ENCODE data around the gene FAM193B. TPM values are rescaled to one million over a fixed set of nuclear protein-coding genes. Genes with fewer than 3 reads are reported as not detected.

Gene FAM193B
- total and polyA plus RNA-seq, 2 of the 13 experiments (the other 11 are each of a cell fraction or from before 2014, with no cell fraction given) = 21.2 to 40.9 TPM

DNA sequence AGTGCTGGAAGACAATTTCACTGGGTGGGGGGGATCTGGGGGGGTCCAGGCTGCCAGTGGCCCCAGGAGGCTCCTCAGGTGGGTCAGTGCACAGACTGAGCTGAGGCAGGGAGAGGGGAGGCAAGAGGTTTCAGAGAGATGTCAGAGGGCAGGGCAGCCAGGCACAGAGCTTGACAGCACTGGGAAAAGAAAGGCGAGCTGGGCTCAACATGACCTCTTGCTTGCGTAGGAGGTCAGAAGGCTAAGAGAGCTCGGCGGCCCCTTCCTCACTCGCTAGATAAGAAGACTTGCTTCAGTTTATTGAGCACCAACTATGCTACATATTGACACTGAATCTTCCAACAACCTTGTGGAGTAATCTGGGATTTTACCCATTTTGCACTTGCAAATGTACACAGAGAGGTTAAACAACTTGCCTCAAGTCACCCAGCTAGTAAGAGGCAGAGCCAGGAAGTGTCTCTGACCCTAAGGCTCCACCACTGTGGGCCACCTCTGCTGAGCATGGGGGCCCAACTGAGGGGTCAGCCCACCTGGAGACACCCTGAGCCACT, 60.5 kb downstream of the FAM193B start:
- Histone ChIP-seq H3K4me2 (ENCODE audit: low read depth, low read length) (no peak overlapping the region), H3K9me3 (ENCODE audit: low read length) (no peaks in the 10 kb centered on the region), H3K36me3 (replicated peaks in 1 of 2; ENCODE audit: control insufficient read depth in 1 of 2, insufficient read depth in 2 of 2, low read length in 2 of 2) (peaks cover 8 to 11% of the 10 kb centered on the region in 2 experiments; a peak in 2 of 5 replicates), H4K20me1 (ENCODE audit: insufficient read depth, low read length) (peaks cover 15% of the 10 kb centered on the region; the same call in 1 of the 2 replicates), H3K27me3 (ENCODE audit: control insufficient read depth in 1 of 2, insufficient read depth in 2 of 2, low read length in 2 of 2) (peaks cover 0 to 9% of the 10 kb centered on the region in 2 experiments; a peak in 2 of 5 replicates), H2AFZ (ENCODE audit: low read length) (no peak overlapping the region), H3K79me2 (ENCODE audit: insufficient read depth, low read length) (no peaks in the 10 kb centered on the region), H3K9ac (ENCODE audit: insufficient read depth, low read depth, low read length) (no peak overlapping the region), H3K27ac (ENCODE audit: extremely low read length, insufficient read depth, low read length) (no peak overlapping the region), H3K4me1 (ENCODE audit: insufficient read depth, low read length) (peaks cover 38% of the 10 kb centered on the region), H3K4me3 (replicated peaks in 1 of 3; ENCODE audit: insufficient read depth in 1 of 3, low read depth in 2 of 3, low read length in 3 of 3) (no peak overlapping the region)
- FAIRE-seq (no peak), ATAC-seq (no peak), DNase-seq (ENCODE audit: low spot score) (no peak)
- BruUV-seq (replicated peaks) = no TSS peak
- in situ Hi-C loops (cut with HindIII; ENCODE audit: extremely low pct_ligation_motif_present, low pct_unique_long_range_greater_than_20kb) (no loop called here), intact Hi-C loops (cut with micrococcal nuclease; ENCODE audit: unreplicated experiment) (no loop called here)
- TF ChIP-seq ZNF7 (CRISPR knock-in tag; IDR thresholded peaks at IDR 0.05) = no peak
- TF ChIP-seq RFX1 (IDR thresholded peaks at IDR 0.05) = no peak
- TF ChIP-seq NCOA5 (CRISPR knock-in tag; IDR thresholded peaks at IDR 0.05) = no peak
- no peak for TF ChIP-seq ZNF766 (CRISPR knock-in tag; IDR thresholded peaks at IDR 0.05; ENCODE audit: borderline replicate concordance)
- TF ChIP-seq ZNF768 (CRISPR knock-in tag; IDR thresholded peaks at IDR 0.05) = peak; percentile 88
- no peak for TF ChIP-seq GPN1 (CRISPR knock-in tag; IDR thresholded peaks at IDR 0.05; ENCODE audit: borderline replicate concordance)
- TF ChIP-seq, protein P1, sequence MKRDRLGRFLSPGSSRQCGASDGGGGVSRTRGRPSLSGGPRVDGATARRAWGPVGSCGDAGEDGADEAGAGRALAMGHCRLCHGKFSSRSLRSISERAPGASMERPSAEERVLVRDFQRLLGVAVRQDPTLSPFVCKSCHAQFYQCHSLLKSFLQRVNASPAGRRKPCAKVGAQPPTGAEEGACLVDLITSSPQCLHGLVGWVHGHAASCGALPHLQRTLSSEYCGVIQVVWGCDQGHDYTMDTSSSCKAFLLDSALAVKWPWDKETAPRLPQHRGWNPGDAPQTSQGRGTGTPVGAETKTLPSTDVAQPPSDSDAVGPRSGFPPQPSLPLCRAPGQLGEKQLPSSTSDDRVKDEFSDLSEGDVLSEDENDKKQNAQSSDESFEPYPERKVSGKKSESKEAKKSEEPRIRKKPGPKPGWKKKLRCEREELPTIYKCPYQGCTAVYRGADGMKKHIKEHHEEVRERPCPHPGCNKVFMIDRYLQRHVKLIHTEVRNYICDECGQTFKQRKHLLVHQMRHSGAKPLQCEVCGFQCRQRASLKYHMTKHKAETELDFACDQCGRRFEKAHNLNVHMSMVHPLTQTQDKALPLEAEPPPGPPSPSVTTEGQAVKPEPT (CRISPR knock-in tag; IDR thresholded peaks at IDR 0.05; ENCODE audit: low read depth) = no peak
- POLR2A ChIA-PET = interaction anchor here (2.2 kb wide), 1 partner anchor 23 kb away, joined by 4 read pairs; the partner anchor contains the start of gene DDX41
- 88% methylated on average over 4 of the region's 5 CpGs for WGBS (ENCODE audit: low lambda C conversion rate)
- CTCF ChIA-PET (ENCODE audit: low intra/inter-chr PET ratio, low total read pairs) = interaction anchor here (1.3 to 1.4 kb wide), 2 partner anchors 7 to 38 kb away, joined by 3 to 4 read pairs; no protein-coding TSS in a partner anchor
